RPMI7951 (cell line): ENCODE data around the gene HACE1. TPM values are rescaled to one million over a fixed set of nuclear protein-coding genes. Genes with fewer than 3 reads are reported as not detected.
"Not testable (repeated sequence)": the region's sequence is repeated elsewhere in the genome, so short reads cannot be mapped to it uniquely, and the experiment has no call there.

Experiments
- DNase-seq: peaks from one replicate; pipeline ENCODE4 v3.0.0-alpha.2; 2012; ENCODE audit warnings: low read depth
- total RNA-seq: library from RNA; depleted of rRNA; stranded (reverse); fragments of >200 nt; shearing (Covaris generic); gene quantifications from 2 replicates; pipeline ENCODE4 v1.2.3, GENCODE V29; 2014

Gene HACE1
- total RNA-seq, 1 experiment from 2014 or later, result 10.9 TPM

DNA sequence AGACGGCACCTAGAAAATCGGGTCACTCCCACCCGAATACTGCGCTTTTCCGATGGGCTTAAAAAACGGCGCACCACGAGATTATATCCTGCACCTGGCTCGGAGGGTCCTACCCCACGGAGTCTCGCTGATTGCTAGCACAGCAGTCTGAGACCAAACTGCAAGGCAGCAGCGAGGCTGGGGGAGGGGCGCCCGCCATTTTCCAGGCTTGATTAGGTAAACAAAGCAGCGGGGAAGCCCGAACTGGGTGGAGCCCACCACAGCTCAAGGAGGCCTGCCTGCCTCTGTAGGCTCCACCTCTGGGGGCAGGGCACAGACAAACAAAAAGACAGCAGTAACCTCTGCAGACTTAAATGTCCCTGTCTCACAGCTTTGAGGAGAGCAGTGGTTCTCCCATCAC, 122.2 kb downstream of the HACE1 start:
- not testable (repeated sequence) for DNase-seq

DNA sequence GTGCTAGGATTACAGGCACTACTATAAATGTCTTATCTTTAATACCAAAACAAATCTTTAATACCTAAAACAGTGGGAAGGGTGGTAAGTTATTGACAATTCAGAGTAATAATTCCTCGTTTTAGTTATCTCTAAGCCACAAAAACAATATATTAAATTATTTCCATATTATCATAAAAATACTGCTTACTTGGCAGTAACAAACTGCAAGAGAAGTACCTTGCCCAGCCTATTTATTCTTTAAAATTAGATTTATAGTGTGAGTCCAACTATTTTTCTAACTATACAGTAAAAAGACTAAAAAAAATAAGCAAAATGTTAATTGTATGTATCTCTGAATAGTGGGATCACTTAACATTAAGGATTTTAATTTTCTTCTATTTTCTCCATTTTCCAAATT, 123.2 kb downstream of the HACE1 start:
- DNase-seq, result no peak

DNA sequence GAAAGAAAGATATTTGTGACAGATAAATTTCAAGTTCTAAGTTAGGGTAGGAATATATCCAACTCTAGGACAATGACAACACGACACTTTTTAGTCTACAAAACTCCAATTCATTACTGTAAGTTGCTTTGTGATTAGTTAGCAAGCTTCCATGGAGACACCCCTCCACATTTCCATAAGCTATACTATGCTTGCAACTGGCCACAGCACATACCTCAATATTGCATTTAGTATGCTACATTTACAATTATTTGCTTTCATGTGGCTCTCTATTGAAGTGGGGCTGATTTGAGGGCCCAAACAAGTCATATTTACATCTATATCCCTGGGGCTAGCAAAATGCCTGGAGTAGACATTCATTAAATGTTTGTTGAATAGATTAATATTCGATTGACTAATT, 129.3 kb downstream of the HACE1 start:
- DNase-seq, result no peak

DNA sequence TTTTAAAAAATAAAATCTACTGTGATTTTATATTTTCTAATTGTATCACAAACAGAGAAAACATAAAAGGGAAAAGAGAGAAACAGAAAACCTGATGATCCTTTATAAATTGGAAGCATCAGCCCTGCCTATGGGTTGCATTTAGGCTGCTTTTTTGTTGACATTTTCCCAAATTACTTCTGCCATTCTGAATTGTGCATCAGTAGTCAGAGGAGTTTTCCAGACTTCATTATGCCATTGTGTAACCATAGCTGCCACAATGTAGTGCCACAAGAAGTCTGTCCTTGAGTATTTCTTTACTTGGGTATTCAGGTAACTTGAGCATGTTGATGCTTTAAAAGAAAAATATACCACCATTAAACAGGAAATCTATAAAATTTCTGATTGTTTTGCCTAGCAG, 130.3 kb downstream of the HACE1 start:
- no peak for DNase-seq

DNA sequence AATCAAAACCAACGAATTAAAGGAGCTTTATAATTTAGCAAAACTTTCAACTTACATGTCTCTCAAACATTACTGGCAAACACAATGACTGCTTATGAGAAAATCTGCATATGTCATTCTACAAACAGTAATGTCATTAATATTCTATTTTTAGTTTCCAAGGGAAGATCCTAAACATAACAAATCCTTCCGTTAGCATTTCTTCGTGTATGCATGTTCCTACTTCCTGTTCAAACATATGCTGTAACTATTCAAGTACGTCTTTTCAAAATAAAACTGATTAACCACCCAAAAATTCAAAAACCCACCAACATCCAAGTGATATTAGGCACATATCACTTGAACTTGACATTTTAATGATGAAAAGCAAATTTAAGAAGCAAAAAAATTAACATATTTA, 131.3 kb downstream of the HACE1 start:
- DNase-seq, result no peak

DNA sequence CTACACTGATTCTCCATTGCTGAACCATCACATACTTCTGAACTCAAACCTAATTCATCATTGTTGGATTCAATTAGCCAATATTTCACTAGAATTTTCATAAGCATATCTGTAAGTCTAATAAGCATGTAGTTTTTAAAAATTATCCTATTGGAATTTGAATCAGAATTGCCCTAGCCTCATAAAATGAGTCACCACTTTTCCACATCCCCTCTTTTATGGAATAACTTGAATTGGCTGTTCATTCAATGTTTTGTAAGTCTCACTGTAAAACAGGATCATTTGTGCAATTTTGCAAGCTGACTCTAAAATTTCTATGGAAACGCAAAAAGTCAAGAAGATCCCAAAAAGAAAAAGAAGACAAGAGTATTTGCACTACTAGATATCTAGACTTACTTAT, 141.0 kb downstream of the HACE1 start:
- no peak for DNase-seq

DNA sequence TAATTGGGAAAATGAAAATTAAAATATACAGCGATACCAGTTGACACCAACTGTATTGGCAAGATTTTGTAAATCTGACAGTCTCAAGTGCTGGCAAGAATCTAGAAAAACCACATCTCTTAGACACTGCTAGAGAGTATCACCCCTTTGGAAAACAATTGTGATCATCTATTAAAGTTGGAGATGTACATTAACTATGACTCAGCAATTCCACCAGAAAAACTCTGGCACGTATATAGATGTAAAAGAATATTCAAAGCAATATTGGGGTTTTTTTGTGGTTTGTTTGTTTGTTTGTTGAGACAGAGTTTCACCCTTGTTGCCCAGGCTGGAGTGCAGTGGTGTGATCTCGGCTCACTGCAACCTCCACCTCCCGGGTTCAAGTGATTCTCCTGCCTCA, 142.9 kb downstream of the HACE1 start:
- no peak for DNase-seq

DNA sequence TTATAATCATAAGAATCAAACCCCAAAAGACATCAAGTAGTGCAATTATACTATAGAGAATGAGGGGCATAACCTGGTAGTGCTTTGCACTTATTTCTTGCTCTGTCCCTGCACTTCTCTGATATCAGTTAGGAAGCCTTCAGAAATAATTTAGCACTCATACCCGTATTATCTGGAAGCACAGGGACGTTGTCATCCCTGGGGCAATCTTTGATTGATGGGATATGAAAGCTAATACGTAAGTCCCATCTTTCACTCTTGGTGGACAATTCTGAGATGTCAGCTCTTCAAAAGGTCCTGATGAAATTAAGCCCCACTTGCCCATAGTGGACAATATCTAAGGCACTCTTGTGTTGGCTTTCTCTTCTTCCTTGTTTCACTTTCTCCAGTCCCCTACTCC, 144.9 kb downstream of the HACE1 start:
- no peak for DNase-seq

DNA sequence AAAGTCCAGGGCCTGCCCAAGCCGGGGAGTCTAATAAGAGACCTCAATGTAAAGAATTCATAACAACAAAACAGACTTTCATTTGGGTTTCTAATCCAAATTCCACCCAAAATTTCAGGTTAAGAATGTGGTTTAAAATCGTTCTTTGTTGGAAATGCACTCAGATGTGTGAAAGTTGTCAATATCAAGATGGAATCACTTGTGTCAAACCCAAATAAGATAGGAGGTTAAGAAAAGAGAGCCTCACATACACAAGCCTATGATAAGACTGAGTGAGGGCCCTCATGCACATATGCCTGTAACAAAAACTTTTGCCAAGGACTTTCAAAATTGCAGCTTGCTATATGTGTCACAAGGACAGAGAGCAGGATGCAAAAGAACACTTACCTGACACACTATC, 145.7 kb downstream of the HACE1 start:
- no peak for DNase-seq

DNA sequence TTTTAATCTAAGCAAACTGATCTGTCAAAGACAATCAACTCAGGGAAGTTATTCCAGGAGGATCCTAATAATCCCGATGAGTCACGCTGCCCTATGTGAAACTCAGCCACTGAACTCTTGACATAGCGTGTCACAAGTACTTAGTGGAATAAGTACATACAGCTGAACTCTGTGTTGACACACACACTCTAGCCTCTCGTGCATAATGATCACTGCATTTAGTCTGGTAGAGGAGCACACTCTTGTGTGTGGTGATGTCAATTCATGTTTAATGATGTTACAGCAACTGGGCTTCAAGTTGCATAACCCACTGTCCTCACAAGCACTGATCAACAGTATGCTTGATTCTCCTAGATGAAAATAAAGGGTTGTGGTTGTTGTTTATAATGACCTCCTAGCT, 148.3 kb downstream of the HACE1 start:
- DNase-seq, result peak; percentile 80

DNA sequence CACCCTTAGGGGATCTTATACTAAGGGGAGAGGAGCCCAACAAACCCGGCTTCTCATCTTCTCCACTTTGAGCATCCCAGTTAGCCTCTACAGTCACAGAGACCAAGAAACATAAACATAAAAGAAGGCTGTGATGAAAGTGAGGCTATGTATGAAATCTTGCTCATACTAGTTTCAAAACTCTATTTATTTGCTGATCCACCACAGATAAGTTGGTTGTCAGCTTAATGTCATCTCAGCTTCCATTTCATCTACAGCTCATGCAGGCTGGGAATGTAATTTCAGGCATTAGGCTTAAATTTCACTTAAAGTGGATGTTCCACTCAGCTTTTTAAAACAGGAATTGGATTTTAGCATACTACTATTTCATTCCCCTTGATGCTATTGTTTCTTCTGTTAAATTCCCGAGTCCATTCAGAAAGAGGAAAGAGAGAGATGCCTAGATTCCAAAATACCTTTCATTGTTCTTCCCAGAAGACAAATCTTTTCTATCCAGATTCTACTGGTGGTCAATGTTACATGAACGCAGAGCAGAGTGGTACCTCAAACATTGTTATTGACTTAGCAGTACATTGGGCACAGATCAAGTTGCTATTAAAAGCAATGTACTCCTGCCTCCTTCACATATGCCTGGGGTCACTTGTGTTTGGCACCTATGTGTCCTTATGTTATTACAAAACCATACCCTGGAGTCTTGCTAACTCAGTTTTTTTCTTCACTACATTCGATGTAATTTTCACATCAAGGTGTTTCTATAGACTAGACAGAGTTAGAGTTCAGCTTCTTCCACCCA, 149.0 kb downstream of the HACE1 start:
- peak; percentile 9 for DNase-seq

DNA sequence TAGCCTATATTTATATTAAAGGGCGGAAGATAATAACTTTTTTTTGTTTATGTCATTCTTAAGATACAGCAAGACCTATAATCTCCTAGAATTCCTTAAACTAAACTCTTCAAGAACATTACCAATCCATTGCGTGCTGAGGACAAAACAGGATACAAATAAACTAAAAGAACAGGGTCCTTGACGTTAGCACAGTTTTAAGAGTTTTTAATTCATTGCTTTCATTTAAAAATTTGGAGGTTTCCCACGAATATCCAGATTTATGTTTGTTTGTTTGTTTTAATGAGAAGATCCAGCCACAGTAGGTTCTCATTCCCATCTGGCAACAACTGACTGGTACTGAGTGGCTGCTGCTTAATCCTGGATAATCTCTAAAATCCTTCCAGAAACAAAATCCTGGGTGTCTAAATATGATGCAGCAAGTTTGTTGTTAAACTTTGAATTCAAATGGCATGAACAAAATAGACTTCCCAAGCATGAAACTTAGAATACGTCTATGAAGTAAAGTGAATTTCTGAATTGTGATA, 153.7 kb downstream of the HACE1 start:
- no peak for DNase-seq

DNA sequence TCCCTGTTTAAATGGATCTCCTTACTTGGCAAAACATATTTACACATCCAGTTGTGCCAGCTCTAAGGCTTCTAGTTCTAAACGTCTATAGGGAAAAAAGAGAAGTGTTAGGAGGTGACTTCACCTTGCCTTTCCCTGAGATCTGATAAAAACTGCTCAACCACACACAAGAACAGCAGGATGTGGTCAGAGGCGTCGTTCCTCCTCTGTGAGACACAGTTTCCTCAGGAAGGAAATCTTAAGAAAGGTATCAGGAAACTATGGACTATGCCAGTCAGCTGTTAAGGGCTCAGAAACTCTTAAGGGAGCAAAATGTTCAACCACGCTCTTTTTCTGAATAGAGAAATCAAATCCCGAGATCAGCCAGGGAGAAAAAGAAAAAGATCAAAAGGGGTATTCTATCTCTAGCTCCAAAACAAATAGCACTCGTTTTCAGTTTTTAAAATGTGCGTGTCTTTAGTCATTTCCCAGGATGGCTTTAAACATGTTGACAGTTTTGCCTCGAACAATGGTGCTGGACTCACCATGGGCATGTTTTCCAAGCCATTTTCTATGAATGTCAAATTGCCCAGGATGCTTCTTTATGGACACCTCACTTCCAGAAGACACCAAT, 154.5 kb downstream of the HACE1 start:
- peak; percentile 79 for DNase-seq

DNA sequence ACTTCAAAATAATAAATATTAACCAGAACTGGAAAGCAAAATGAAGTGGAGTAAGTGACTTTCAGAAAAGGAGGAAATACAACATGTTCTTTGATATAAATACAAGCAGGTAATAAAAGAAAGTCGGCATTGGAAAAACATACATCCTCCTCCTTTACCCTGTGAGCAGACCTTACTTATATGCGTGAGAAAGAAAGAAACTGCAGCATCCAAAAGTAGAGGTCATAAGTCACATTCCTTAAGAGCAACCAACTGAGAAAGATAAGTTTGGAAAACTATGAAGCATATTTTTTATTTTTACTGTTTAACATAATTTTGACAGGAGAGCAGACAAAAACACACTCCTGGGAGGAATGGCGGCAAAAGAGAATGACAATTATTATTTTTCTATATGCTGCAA, 155.5 kb downstream of the HACE1 start:
- DNase-seq, result no peak

DNA sequence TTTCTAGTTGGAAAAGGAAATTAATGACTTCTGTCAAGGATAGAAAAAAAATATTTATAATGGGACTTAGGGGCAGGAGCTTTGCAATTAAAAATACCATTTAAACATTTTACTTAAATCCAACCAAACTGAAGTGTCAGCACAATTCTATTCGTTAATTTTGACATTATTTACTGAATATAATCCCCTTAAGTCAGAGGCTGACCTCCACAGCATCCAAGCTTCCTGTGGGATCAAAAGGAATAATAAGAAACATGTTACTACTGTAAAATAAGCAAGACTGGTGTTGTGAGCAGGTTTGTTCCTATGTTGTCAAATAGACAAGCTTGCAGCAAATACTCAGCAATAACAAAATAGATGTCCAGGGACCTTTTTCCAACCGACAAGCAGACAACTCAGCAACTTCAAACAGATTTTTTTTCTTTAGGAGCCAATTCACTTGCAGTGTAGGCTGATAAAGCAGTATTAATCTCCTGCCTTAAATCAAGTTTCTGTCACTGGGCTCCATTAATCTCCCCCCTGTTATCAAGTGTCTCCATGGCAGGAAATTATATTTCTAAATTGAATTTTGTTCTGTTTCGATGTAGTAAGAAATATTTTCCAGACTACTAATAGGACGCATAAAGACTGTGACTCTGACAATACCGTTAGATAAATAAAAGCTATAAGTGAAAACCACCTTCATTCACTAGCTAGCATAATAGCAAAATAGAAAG, 157.4 kb downstream of the HACE1 start:
- DNase-seq, result no peak

DNA sequence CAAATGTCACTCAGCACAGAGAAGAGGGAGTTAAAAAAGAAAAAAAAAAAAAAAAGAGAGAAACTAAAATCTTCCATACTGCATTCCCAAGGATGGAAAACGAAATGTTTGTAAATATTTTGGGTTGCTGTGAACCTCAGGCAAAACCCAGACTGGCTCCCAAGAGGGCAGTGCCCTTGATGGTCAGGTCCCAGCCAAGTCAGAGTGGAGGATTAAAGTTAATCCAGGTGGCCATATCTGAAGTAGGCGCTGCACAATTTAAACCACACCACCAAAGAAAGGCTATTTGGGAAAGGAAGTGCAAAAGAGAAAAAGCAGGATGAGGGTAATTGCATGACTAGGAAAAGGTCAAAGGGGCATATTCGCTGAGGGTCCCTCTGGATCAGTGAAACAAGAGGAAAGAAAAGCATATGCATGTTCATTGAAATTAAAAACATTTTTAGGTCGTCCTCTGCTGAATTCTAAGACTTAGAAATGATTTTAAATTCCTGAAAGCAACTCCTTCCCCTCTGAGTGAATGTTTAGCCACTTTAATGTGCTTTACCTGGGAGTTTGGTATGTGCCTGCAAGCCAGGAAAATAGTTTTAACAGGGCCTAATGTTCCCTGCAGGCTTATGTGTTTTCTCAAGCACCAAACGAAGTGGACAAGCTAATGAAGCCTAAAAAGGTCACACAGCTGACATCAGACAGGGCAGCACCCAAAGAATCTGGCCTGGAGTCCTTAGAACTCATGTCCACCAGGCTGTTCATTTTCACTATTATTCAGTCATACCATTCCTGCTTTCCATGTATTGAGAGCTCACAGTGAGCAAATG, 159.1 kb downstream of the HACE1 start:
- no peak for DNase-seq

DNA sequence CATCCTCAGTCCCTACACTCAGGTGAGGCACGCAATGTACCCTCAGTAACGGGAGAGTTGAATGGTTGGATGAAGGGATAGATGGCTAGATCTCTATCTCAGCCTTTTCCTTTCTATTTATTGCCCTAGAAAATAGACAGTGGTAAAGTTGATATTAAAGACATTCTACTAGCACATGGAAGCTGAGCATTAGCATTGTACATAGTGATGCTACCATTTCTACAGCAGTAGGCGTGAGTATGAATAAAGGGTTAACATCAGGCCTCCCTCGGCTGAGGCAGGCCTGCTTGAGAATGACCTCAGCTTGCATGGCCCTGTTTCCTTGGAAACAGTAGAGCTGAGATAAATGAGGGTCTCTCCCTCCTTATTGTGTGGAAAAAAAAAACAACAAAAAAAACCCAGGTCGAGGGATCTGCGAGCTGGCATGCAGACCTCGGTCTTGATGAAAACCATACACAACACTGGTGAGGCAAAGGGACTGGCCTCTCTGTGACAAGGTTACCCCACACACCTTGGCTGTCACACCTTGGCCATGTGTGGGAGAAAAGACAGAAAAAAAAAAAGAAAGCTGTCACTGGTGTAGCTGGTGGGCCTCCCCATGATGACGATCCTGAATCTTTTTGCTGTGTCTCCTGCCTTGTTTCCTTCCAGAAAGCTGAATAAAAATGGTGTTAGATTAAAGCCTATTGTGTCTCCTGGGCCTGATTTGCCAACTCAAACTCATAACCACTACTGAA, 160.0 kb downstream of the HACE1 start:
- no peak for DNase-seq

DNA sequence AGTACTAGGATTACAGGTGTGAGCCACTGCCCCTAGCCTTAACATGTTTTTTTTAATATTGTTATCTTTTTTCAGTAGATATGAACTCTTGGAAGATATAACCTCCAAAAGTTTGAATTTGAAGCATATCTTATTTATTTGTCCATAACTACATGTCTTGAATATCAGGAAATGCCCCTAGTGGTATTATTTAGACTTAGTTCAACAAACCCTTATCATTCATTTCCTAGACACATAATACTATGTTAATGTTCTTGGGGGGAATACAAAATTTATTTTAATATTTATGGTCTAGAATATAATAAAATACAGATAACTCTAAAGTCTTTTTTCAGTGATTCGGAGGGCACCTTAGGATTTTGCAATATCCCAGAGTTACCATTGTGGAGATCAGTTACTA, 160.7 kb downstream of the HACE1 start:
- no peak for DNase-seq

DNA sequence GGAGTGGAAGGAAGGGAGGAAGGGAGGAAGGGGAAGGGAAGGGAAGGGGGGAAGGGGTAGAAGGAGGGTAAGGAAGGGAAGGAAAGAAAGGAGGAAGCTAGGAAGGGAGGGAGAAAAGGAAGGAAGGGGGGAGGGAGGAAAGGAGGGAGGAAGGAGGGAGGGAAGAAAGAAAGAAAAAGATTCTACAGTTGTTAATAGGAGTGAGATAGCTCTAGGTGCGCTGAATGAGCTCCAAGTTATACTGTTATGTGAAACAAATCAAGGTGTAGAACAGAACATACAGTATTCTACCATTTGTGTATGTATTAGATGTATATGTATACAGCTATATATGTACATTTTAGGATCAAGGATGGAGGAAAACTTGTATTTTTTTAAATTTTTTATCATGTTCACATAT, 167.7 kb downstream of the HACE1 start:
- DNase-seq, result no peak

DNA sequence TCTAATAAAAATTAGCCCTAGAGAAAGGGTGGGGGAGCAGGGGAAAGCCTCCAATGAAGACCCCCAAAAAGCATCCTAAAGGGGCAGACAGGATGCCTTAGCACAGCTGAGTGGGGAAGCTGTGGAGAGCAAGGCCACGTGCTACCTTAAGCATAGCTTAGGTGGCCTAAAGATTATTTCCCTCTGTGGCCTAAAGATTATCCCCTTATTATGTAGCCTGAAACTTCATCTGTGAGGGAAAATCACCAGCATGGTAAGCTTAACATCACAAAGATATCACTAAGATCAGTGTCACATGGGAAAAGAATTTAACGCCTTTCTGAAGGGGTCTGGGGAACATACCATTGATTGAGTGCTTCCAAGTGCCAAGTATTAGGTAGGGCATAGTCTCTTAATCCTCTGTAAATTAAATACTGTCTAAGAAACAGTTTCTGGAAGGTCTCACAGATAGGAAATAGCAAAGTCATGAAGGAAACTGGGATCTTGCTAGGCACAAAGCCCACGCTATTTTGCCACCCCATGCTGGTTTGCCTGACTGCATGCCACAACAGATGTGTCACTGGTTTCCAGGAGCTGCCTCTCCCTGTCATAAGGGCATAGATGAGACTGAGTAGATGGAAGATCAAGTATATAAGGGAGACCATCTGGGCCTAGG, 170.0 kb downstream of the HACE1 start:
- peak; percentile 34 for DNase-seq
